A549 treated with Hydrocortisone at 1 μM for 4 hours (cell line): ENCODE measurements around the gene SLC35E2B. TPM values are rescaled to one million over a fixed set of nuclear protein-coding genes. Genes with fewer than 3 reads are reported as not detected.

Source experiments
- total RNA-seq: library from RNA; stranded (reverse); fragments of 200-300 nt; extraction: Qiagen RNA extraction; gene quantifications from 5 replicates; pipeline ENCODE4 v1.2.3, GENCODE V29; 2022

The SLC35E2B gene
- 10.5 to 13.1 TPM (median 12.6 TPM) in 5 replicates for total RNA-seq

DNA sequence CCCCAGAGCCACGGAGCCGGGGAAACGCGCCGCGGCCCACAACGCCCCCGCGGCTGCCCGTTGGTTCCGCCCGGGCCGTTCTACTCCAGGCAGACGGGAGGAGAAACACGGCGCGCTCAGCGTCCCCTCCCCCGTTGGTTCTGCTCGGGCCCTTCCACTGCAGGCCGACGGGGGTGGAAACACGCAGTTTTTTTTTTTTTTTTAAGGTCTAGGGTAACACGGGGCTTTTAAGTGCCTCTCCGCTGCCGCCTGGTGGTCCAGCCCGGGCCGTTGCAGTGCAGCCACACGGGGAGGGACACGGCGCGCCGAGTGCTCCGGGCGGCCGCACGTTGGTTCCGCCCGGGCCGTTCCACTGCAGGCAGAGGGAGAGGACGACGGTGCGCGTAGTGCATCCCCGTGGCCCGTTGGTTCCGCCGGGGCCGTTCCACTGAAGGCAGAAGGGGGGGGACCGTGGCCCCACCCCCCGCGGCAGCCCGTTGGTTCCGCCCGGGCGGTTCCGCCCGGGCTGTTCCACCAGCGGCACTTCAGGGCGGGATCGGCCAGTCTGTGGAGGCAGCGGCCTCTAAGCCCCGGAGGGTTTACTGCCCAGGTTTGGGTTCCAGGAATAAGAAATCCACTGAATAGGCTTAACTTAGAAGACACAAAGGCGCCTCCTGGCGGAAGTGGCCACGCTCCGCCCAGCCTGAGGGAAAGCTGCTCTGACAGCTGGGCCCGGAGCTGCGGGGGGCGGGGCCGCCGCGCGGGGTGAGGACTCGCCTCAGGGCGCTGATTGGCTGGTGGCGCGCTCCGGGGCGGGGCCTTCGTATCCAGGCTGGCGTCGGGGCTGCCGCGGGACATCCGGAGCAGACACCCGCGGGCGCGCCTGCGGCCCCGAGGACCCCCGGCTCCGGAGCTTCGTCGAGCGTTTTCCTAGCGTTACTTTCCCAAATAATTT is at the start of gene SLC35E2B:
Gene SLC35E2B, minus strand, starts transcription at position 82 of the 934 bp plus-strand sequence. CDS start 16,096 bp downstream, outside the sequence.

DNA sequence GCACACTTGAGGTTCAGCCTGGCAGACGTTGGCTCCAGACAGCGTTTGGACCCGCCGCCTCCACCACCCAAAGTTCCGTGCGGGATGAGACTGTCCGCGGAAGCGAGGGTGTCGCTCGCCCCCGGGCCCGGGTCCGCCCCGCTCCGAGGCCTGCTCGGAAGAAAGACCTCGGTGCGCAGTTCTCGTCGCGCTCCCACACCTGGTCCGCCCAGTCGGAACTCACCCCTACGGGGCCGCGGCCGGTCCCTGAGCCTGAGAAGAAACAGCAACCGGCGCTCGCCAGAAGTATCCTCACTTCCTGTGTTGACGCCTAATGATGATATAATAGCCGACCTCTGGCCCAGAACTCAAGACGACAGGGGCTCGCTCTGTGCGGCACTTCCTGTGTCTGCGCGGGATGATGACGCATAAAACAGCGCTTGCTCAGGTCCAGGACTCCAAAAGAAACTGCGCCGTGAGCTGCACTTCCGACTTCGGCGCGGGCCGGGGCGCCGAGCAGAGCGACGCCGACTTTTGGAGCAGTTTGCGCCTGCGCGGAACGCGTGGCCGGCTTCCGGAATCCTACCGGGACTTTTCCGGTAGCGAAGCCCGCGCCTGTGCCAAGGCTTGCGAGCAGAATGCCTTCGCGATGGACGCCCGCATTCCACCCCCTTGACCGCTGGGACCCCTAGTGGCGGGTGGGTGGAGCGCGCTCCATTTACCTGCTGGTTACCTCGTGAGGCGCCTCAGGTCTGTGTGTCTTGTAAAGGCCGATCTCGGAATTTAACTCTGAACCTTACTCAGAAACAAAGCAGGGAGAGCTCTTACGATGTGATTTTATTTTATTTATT is 31.7 kb upstream of the SLC35E2B start, which contains the start of gene CDK11A:
Gene CDK11A, minus strand, starts transcription at position 323 of the 830 bp plus-strand sequence. CDS start 1,539 bp downstream, outside the sequence.

DNA sequence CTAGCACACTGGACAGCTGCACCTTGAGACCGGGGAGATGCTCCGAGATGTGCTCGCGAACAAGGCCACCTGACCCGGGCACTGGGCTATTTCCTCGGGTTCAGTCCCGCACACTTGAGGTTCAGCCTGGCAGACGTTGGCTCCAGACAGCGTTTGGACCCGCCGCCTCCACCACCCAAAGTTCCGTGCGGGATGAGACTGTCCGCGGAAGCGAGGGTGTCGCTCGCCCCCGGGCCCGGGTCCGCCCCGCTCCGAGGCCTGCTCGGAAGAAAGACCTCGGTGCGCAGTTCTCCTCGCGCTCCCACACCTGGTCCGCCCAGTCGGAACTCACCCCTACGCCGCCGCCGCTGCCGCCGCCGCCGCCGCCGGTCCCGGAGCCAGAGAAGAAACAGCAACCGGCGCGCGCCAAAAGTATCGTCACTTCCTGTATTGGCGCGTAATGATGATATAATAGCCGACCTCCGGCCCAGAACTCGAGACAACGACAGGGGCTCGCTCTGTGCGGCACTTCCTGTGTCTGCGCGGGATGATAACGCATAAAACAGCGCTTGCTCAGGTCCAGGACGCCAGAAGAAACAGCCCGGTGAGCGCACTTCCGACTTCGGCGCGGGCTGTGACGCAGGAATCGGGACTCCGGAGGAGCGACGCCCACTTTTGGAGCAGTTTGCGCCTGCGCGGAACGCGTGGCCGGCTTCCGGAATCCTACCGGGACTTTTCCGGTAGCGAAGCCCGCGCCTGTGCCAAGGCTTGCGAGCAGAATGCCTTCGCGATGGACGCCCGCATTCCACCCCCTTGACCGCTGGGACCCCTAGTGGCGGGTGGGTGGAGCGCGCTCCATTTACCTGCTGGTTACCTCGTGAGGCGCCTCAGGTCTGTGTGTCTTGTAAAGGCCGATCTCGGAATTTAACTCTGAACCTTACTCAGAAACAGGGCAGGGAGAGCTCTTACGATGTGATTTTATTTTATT is 33.7 kb downstream of the SLC35E2B start, which contains the start of gene CDK11B:
Gene CDK11B, minus strand, starts transcription at position 422 of the 967 bp plus-strand sequence. CDS start 1,519 bp downstream, outside the sequence.

GRCh38 chr1:1631782-1632420 is 60.7 kb downstream of the SLC35E2B start, which contains the start of gene MMP23B:
MMP23B (plus strand) TSS chr1:1632173; CDS start chr1:1632219, 46 bp downstream.

DNA sequence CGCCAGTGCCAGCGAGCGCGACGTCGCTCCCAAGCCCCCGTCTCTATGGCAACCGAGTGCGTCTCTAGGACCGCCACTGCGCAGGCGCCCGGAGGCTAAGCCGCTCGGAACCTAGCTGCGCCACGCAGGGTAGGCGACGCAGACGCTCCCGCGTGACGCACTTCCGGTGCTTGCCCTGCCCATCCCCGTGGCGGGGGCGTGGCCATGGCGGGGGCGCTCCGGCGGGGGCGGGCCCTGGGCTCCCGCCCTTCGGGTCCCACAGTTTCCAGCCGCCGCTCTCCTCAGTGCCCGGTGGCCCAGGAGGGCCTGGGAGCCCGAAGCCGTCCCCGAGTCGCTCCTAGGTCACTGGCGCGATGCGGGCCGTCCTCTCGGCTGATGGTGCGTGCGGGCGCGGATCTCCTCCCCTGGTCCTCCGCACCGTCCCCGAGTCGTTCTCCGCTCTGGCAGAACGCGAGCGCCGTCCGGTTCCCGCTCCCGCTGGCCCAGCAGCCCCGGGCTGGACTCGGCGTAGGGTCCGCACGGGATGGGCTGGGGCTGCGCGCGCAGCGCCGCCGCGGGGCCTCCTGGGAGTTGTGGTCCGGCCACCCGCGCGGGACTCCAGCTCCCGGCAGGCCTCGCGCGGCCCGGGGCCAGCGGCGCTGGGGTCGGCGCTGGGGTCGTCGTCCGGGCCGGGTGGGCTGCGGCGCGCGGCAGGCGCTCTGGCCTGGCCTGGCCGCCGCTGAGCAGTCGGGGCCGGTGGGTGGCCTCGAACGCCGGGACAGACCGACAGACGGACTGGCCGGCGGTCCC is 77.1 kb downstream of the SLC35E2B start, which contains the start of gene MIB2:
Gene MIB2, plus strand, starts transcription at position 245 of the 789 bp plus-strand sequence. CDS start 7,953 bp downstream, outside the sequence.

Other genes starting within 250 kb of the SLC35E2B start
- gene ATAD3C, start 243.1 kb downstream of the SLC35E2B start, total RNA-seq = not detected in 5 replicates
- 1.3 to 3.2 TPM (median 2.9 TPM) in 5 replicates for gene ATAD3B, start 221.0 kb downstream of the SLC35E2B start, total RNA-seq
- 31.1 to 37.8 TPM (median 35.1 TPM) in 5 replicates for gene ATAD3A, start 180.6 kb downstream of the SLC35E2B start, total RNA-seq
- 0.24 to 0.70 TPM (median 0.38 TPM) in 4 of 5 replicates, not detected in the other for gene TMEM240, start 152.2 kb downstream of the SLC35E2B start, total RNA-seq
- 83.9 to 108 TPM (median 103 TPM) in 5 replicates for gene SSU72, start 117.9 kb downstream of the SLC35E2B start, total RNA-seq
- 5.5 to 8.9 TPM (median 7.8 TPM) in 5 replicates for gene FNDC10, start 92.7 kb downstream of the SLC35E2B start, total RNA-seq
- 10.6 to 18.3 TPM (median 16.8 TPM) in 5 replicates for gene MIB2, start 77.3 kb downstream of the SLC35E2B start, total RNA-seq
- gene MMP23B, start 60.6 kb downstream of the SLC35E2B start, total RNA-seq = 0.33 to 0.79 TPM (median 0.50 TPM) in 5 replicates
- 24.0 to 27.3 TPM (median 24.7 TPM) in 5 replicates for gene CDK11B, start 33.8 kb downstream of the SLC35E2B start, total RNA-seq
- 19.4 to 24.3 TPM (median 20.4 TPM) in 5 replicates for gene CDK11A, start 31.6 kb upstream of the SLC35E2B start, total RNA-seq
- gene NADK, start 85.7 kb upstream of the SLC35E2B start, total RNA-seq = 37.0 to 41.2 TPM (median 39.2 TPM) in 5 replicates
- 180 to 230 TPM (median 194 TPM) in 5 replicates for gene GNB1, start 198.3 kb upstream of the SLC35E2B start, total RNA-seq
- 0.17 to 0.33 TPM (median 0.22 TPM) in 5 replicates for gene CALML6, start 222.5 kb upstream of the SLC35E2B start, total RNA-seq
- gene TMEM52, start 226.5 kb upstream of the SLC35E2B start, total RNA-seq = 0.44 to 1.4 TPM (median 0.93 TPM) in 5 replicates